ENCODE data around the gene POT1.
"Not testable (repeated sequence)": the region's sequence is repeated elsewhere in the genome, so short reads cannot be mapped to it uniquely, and the experiment has no call there.

Gene POT1, protein sequence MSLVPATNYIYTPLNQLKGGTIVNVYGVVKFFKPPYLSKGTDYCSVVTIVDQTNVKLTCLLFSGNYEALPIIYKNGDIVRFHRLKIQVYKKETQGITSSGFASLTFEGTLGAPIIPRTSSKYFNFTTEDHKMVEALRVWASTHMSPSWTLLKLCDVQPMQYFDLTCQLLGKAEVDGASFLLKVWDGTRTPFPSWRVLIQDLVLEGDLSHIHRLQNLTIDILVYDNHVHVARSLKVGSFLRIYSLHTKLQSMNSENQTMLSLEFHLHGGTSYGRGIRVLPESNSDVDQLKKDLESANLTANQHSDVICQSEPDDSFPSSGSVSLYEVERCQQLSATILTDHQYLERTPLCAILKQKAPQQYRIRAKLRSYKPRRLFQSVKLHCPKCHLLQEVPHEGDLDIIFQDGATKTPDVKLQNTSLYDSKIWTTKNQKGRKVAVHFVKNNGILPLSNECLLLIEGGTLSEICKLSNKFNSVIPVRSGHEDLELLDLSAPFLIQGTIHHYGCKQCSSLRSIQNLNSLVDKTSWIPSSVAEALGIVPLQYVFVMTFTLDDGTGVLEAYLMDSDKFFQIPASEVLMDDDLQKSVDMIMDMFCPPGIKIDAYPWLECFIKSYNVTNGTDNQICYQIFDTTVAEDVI

DNA sequence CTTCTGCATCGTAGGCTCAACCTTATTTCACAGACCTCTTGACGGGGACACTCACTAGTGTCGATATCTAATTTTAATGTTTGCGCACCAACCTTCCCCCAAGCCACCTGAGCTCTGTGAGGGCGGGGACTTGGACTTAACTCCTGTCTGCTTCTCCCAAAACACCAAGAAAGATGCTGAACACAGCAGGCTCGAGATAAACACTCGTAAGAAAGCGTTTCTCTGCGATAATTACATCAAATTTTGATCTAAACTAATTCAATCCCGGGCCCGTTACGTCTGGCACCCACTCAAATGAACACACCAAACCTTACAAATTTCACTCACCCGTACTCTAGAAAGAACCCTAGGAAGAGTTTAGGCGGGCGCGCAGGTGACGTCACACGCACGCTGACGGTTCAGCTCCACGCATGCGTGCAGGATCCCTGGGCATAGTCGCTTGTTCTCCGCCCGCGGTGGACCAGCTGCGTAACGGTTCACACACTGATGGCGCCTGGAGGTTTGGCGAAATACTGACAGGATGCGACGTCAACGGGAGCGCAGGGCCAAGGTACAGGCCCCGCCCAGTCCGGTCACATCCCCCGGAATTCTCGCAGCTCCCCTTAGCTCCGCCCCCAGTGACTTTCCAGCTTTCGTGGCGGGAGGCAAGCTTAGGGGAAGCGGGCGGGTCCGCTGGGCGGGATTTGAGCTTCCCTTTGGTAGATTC is at the start of gene POT1:
POT1 (minus strand) TSS at position 359 of the 706 bp plus-strand sequence. CDS start 32,652 bp downstream, outside the sequence.
- peak; percentile 97 to 99 for DNase-seq

DNA sequence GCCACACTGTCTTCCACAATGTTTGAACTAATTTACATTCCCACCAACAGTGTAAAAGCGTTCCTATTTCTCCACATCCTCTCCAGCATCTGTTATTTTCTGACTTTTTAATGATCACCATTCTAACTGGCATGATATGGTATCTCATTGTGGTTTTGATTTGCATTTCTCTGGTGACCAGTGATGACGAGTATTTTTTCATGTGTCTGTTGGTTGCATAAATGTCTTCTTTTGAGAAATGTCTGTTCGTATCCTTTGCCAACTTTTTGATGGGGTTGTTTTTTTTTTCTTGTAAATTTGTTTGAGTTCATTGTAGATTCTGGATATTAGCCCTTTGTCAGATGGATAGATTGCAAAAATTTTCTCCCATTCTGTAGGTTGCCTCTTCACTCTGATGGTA is 45.5 kb upstream of the POT1 start:
- not testable (repeated sequence) for DNase-seq

DNA sequence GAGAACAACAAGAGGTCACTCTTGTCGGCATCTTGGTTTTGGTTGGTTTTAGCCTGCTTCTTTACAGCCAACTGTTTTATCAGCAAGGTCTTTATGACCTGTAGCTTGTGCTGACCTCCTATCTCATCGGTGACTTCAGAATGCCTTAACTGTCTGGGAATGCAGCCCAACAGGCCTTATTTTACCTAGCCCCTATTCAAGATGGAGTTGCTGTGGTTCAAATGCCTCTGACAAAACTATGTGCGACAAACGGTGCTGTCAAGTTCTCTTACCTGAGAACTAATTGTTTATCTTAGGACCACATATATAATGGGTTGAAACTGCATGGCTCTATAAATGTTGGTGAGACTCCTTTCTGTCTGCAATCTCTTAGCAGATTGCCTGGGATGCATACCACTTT is 35.9 kb upstream of the POT1 start:
- DNase-seq, result no peak

DNA sequence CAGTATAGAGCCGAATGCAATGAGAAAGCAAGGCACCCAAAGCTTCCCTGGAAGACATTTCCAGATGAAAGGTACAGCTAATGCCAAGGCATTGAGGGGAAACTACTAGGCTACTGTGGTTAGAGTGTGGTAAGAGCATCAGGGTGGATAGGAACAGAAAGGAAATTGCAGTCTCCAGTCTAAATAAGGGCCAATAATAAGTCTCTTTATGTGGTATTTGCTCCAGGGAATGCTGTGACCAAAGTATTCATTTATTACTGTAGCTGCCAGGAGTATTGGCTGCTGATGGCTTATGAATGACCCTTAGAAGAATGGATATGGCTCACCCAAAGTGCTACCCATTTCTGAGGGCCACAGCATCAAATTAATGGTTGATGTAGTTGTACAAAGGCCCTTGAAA is 30.1 kb upstream of the POT1 start:
- no peak for DNase-seq

DNA sequence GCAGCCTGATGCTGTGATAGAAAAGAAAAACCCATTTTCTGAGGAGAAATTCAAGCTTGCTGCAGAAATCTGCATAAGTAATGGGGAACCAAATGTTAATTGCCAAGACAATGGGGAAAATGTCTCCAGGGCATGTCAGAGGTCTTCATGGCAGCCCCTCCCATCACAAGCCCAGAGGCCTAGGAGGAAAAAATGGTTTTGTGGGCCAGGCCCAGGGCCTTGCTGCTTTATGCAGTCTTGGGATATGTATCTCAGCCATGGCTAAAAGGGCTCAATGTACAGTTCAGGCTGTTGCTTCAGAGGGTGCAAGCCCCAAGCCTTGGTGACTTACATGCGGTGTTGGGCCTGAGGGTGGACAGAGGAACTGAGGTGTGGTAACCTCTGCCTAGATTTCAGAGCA is 28.3 kb upstream of the POT1 start:
- not testable (repeated sequence) for DNase-seq

DNA sequence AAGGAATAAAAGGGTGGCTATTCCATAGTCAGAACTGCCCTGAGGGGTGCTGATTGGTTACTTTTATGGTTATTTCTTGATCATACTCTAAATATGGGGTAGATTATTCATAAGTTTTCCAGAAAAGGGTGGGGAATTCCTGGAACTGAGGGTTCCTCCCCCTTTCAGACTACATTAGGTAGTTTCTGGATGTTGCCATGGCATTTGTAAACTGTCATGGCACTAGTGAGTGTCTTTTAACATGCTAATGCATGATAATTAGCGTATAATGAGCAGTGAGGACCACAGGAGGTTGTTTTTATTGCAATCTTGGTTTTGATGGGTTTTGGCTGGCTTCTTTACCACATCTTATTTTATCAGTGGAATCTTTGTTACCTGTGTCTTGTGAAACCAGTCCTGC is 26.5 kb upstream of the POT1 start:
- DNase-seq, result no peak

DNA sequence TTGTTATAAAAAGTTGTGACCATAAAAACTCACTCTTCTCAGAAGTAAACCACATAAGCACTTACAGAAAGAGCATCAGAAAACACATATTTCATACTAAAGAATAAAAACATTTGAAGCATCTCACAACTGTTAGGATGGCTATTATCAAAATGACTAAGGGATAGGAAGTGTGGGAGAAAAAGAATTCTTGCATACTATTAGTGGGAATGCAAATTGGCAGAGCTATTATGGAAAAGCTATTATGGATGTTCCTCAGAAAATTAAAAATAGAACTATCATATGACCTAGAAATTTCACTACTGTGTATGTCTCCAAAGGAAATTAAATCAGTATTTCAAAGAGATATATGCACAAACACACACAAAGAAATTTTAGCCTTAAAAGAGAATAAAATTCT is 25.2 kb upstream of the POT1 start:
- DNase-seq, result no peak

DNA sequence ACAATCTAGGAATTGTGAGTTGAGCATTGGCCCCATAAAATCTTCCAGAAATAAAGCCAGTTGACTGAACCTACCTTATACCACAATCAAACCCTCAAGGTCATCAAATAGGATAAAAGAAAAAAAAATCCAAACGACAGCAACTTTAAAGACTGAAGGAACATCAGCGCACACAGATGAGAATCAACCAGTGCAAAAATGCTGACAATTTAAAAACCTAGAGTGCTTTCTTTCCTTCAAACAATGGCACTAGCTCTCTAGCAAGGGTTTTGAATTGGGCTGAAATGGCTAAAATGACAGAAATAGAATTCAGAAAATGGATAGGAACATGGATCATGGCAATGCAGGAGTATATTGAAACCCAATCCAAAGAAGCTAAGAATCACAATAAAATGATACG is 16.1 kb upstream of the POT1 start:
- DNase-seq, result no peak

DNA sequence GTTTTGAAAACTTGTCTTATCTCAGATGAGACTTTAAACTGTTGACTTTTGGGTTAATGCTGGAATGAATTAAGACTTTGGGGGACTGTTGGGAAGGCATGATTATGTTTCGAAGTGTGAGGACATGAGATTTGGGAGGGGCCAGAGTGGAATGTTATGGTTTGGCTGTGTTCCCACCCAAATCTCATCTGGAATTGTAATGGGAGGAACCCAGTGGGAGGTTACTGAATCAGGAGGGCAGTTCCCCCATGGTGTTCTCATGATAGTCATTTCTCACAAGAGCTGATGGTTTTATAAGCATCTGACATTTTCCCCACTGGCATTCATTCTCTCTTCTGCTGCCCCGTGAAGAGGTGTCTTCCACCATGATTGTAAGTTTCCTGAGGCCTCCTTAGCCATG is 13.8 kb upstream of the POT1 start:
- DNase-seq, result no peak

DNA sequence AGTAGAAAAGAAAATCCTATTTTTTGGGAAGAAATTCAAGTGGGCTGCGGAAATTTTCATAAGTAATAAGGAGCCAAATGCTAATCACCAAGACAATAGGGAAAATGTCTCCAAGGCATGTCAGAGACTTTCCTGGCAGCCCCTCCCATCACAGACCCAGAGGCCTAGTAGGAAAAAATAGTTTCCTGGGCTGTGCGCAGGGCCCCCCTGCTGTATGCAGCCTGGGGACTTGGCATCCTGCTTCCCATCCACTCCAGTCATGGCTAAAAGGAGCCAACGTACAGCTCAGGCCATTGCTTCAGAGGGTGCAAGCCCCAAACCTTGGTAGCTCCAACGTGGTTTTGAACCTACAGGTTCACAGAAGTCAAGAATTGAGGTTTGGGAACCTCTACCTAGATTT is 12.8 kb upstream of the POT1 start:
- DNase-seq, result no peak

DNA sequence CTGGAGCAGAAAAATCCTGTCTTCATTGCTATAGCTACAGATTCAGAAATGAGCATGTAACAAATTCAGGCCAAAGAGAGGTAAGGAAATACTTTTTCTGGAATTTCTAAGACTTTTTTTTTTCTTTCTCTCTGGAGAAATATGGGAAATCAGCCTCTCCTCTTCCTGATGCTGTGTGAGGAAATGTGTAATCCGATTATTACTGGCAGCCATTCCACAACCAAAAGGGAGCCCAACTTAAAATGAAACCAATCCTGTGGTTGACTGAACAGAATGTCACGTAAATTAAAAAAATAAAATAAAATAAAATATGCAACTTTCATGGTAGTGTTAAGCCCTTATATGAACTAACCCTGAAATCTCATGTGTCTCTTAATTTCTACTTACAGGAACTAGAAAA is 10.7 kb upstream of the POT1 start:
- DNase-seq, result no peak

DNA sequence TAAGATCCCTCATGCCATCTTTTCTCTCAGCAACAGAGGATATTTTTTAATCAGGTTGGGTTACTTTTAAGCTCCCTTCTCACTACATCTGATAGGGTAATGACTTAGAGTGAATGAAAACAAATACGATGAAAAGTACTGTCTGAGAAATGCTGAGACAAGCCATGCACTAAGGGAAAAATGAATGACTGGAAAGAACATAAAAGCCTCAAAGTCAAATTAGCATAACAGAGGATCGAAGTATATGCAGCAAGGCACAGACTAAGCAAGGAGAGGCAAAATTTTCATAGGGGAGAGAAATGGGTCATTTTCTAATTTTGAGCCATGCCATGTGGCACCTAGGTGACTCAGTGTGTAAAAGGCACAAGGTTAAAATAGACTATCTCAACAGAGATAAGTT is 8.5 kb upstream of the POT1 start:
- no peak for DNase-seq

DNA sequence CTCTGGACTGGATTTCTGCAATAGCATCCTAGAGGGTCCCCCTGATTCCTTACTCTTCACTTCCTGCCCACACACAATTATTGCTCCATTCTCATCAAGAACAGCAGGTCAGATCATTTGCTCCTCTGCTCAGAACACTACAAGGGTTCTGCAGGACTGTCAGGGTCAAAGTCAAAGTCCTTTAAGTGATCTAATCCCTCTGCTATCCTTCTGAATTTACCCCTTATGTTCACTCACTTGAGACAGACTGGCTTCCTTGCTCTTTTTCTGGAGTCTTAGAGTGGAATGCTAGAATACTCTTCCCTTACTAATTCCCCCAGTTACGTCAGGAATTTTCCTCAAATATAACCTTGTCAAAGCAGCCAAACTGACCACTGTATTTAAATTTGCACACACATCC is 7.5 kb upstream of the POT1 start:
- no peak for DNase-seq

DNA sequence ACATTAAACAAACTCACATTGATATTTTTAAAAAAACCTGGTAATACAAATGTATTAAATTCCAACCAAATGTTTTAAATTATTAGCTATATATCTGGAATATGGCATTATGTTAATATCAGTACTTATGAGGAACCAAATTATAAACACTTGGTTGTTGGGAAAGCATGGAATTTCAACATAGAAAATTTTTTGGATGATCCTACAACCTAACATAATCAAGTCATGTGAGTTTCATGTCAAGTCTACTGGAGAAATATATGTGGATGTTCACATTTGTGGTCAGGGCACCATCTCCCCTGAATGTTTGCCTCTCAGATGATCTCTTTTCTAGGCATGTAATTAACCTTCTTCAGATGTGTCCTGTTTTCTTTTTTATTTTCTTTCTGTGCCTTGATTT is 5.2 kb upstream of the POT1 start:
- DNase-seq, result no peak

DNA sequence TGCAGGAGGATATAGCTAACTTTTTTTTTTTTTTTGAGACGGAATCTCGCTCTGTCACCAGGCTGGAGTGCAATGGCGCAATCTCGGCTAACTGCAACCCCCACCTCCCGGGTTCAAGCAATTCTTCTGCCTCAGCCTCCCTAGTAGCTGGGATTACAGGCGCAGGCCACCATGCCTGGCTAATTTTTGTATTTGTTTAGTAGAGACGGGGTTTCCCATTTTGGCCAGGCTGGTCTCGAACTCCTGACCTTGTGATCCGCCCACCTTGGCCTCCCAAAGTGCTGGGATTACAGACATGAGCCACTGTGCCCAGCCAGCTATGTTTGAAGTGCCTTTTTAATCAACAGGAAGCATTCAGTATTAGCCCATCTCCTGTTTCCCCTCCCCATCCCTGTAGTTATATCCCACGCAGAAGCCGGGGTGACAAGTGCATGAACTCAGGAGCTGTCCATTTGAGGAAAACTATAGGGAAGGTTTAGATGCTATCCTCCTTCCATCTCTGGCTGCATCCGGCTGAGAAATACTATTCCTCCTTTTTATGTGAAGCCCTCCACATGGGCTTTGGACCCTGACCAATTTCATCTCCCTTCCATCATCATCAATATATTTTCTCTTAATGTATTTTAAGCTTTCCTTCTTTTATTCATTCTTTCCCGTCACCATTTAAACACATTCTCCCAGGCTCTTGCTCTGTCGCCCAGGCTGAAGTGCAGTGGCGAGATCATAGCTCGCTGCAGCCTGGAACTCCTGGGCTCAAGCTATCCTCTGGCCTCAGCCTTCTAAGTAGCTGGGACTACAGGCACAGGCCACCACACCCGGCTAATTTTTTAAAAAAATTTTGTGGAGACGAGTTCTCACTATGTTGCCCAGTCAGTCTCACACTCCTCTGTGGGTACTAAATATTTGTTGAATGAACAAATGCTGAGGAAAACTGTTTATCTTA is 1.3 kb upstream of the POT1 start:
- DNase-seq, result no peak

DNA sequence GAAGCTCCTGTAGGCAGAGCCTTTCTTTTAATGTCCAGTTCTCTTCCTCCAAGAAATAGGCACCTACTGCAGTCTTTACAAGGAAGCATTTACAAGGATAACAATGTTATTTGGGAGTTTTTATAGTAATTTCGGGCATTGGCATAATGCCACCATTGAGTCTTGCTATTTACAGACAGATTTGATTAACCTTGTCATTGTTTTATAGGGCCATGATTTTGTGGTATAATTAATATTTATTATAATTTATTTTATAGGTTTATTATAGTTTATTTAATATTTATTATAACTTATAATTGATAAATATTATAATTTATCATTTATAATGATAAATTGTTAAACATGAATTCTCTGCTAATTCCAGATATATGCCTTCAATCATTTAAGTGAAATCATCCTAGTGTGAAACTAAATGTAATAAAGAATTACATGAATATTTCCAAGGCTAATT is 573 bp upstream of the POT1 start:
- no peak for DNase-seq

DNA sequence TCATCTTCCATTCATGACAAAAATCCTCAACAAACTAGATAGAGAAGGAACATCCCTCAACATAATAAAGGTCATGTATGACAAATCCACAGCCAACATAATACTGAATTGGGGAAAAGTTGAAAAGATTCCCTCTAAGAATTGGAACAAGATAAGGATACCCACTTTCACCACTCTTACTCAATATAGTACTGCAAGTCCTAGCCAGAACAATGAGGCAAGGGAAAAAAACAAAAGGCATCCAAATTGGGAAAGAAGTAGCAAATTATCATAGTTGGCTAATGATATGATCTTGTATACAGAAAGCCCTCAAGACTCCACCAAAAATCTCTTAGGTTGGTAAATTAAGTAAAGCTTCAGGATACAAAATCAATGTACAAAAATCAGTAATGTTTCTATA is 4.7 kb downstream of the POT1 start:
- no peak for DNase-seq

DNA sequence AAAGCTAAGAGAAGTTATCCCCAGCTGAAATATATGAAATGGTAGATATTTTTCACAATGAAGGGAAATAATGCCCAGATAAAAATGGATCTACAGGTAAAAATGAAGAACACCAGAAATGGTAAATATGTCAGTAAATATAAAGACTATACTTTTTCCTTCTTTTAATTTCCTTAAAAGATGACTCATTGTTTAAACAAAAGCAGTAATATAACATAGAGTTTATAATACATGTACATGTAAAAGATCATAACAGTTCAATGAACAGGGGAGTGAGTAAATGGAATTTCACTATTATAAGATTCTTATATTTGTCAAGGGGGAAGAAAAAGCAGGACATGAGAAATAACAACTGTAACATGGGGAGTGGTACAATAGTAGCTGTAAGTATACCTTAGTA is 7.4 kb downstream of the POT1 start:
- DNase-seq, result no peak

DNA sequence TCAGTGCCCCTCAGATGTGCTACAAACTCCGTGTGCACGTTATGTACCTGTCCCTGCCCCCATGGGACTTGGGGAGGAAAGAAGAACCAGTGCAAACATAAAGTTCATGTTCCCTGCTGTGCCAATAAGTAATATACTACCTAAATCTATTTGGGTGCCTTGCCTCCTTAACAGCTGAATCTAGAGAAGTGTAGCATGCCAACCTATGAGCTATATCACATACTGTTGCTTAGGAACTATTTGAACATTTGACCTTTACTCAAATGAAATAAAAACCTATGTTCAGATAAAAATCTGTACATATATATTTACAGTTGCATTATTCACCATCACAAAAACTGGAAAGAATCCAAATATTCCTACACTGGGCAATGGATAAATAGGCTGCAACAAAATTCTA is 9.8 kb downstream of the POT1 start:
- no peak for DNase-seq

DNA sequence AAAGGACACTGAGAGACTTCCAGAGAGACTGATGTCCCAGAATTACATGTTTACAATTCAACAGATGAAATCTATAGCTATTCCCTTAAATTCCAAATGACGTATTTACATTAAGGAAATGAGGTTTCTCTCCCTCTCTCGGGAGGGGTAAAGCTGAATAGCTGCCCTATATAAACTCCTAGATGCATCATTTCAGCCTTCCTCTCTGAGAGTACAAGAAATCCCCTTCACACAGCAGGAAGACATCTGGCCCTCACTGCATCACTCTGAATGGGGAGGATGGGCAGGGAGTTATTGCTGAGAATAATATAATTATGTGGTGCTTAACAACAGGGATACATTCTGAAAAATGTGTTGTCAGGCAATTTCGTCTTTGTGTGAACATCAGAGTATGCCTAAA is 11.0 kb downstream of the POT1 start:
- no peak for DNase-seq

DNA sequence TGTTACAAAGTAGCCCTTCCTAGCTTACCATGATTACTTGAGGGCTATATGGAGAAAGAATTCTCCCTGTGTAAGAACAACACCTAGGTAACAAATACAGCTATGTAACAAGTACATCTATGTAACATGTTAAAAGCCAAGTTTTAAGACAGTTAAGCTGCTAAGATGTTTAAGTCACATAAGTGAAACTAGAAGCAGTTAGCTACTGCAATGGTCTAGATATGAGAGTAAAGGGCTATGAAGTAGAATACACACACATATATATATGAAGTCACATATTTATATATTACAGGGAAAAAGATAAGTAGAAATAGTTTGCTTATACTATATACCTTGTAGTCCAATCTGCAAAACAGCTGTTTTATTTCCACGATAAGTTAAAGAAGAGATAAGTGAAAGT is 14.4 kb downstream of the POT1 start:
- no peak for DNase-seq

DNA sequence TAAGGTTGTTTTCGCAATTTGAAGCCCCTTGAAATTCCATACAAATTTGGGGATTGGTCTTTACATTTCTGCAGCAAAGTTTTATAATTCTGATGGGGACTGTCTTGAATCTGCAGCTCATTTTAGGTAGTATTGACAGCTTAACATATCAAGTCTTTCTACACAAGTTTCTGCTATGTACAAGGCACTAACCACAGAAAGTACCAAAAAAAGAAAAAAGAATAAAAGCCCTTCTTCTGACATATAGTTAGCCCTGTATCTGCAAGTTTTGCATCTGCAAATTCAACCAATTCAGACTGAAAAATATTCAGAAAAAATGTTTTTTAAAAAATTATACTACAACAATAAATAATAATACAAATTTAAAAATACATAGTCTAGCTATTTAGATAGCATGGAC is 15.3 kb downstream of the POT1 start:
- no peak for DNase-seq

DNA sequence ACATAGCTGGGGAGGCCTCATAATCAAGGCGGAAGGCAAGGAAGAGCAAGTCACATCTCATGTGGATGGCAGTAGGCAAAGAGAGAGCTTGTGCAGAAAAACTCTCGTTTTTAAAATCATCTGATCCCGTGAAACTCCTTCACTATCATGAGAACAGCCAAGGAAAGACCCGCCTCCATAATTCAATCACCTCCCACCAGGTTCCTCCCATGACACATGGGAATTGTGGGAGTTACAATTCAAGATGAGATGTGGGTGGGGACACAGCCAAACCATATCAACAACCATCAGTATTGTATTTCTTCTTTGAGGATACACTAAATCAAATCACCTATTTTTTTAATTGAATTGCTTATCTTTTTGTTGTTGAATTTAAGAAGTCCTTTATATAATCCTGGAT is 16.7 kb downstream of the POT1 start:
- no peak for DNase-seq
